HG02973 (cell line): ENCODE data around the gene UVRAG.

Experiments used
- ATAC-seq: cut with Tn5 transposase; IDR thresholded peaks from one replicate; pipeline ENCODE4 v1.9.1; 2021; ENCODE audit warnings: moderate library complexity; ENCODE audit not compliant: unreplicated experiment

UVRAG gene

GRCh38 chr11:76086743-76087635 is 272.0 kb downstream of the UVRAG start:
- no peak for ATAC-seq

GRCh38 chr11:76087749-76088148 is 272.7 kb downstream of the UVRAG start:
- ATAC-seq, result no peak

GRCh38 chr11:76088511-76088910 is 273.5 kb downstream of the UVRAG start:
- no peak for ATAC-seq

GRCh38 chr11:76090174-76090573 is 275.2 kb downstream of the UVRAG start:
- ATAC-seq, result no peak

GRCh38 chr11:76090821-76091220 is 275.8 kb downstream of the UVRAG start:
- ATAC-seq, result no peak

GRCh38 chr11:76094740-76095139 is 279.7 kb downstream of the UVRAG start:
- ATAC-seq, result no peak

GRCh38 chr11:76095891-76096290 is 280.9 kb downstream of the UVRAG start:
- ATAC-seq, result no peak

GRCh38 chr11:76096552-76096951 is 281.5 kb downstream of the UVRAG start:
- no peak for ATAC-seq

- no peak for ATAC-seq
Measured at GRCh38 chr11:76102802-76103201, 287.8 kb downstream of the UVRAG start.

GRCh38 chr11:76103460-76103859 is 288.4 kb downstream of the UVRAG start:
- no peak for ATAC-seq

GRCh38 chr11:76104285-76104684 is 289.3 kb downstream of the UVRAG start:
- ATAC-seq, result no peak

GRCh38 chr11:76105637-76106036 is 290.6 kb downstream of the UVRAG start:
- no peak for ATAC-seq

GRCh38 chr11:76107971-76108370 is 293.0 kb downstream of the UVRAG start:
- ATAC-seq, result no peak

GRCh38 chr11:76114238-76114637 is 299.2 kb downstream of the UVRAG start:
- no peak for ATAC-seq

- no peak for ATAC-seq
Measured at GRCh38 chr11:76115555-76115954, 300.5 kb downstream of the UVRAG start.

- no peak for ATAC-seq
Measured at GRCh38 chr11:76119032-76119431, 304.0 kb downstream of the UVRAG start.

- ATAC-seq, result no peak
Measured at GRCh38 chr11:76119779-76120178, 304.8 kb downstream of the UVRAG start.

- ATAC-seq, result no peak
Measured at GRCh38 chr11:76120513-76121101, 305.6 kb downstream of the UVRAG start.

- no peak for ATAC-seq
Measured at GRCh38 chr11:76123248-76123647, 308.2 kb downstream of the UVRAG start.

GRCh38 chr11:76124905-76125770 is 310.1 kb downstream of the UVRAG start:
- ATAC-seq, result no peak

- ATAC-seq, result no peak
Measured at GRCh38 chr11:76129729-76130128, 314.7 kb downstream of the UVRAG start.
